IMR-90 (cell line): ENCODE data around the gene GALNT9.

Experiments used
- RAD21 ChIP-seq: IDR thresholded peaks from 2 replicates; pipeline ENCODE4 v1.6.1; 2012; ENCODE audit warnings: low read length, improper control_type of control experiment
- TF ChIP-seq, protein P1 (sequence below): fragments of 150-350 bp; IDR thresholded peaks from 2 replicates; pipeline ENCODE4 v1.6.1; 2017; ENCODE audit warnings: mild to moderate bottlenecking, antibody characterized with exemption, low read length, low read depth

DNA sequence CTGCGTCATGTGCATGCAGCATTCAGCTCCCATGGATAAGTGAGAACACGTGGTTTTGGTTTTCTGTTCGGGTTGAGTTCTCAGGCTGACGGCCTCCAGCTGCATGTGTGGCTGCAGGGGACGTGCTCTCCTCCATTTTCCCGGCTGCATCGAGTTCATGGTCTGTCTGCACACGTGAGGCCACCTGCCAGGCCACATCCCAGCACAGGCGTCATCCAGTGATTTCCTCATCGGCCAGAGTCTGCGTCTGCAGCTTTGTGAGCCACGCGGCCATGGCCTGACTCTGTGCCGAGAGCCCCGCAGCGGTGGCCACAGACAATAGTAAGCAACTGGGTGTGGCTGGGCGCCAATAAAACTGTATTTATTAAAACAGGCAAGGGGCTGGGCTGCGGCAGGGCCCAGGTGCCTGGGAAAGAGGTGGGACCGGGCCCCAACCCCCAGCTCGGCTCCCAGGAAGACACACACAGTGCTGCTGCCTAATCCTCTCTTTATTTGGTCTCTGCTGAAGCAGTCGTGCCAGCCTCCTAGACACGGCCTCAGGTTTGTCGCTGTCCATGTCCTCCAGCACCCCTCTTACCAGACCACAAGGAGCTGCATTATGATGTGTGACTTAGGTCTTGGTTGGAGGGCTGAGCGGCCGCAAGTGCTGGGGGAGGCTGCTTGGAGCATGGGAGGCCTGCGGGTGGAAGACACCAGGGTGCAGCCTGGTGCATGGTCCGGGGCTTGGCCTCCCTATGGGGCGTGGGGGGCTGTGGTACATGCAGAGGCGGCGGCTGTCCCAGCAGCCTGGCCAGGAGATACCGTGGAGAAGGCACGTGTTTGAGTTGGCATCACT, 133.1 kb downstream of the GALNT9 start:
- TF ChIP-seq RAD21: no peak
- TF ChIP-seq, protein P1, sequence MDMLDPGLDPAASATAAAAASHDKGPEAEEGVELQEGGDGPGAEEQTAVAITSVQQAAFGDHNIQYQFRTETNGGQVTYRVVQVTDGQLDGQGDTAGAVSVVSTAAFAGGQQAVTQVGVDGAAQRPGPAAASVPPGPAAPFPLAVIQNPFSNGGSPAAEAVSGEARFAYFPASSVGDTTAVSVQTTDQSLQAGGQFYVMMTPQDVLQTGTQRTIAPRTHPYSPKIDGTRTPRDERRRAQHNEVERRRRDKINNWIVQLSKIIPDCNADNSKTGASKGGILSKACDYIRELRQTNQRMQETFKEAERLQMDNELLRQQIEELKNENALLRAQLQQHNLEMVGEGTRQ: no peak
